Measurements from ENCODE around the gene MAGI1. TPM values are rescaled to one million over a fixed set of nuclear protein-coding genes. Genes with fewer than 3 reads are reported as not detected.
"Not testable (repeated sequence)": the region's sequence is repeated elsewhere in the genome, so short reads cannot be mapped to it uniquely, and the experiment has no call there.

The MAGI1 gene
- total RNA-seq, 1 donor from 2014 or later: 0.49 TPM

DNA sequence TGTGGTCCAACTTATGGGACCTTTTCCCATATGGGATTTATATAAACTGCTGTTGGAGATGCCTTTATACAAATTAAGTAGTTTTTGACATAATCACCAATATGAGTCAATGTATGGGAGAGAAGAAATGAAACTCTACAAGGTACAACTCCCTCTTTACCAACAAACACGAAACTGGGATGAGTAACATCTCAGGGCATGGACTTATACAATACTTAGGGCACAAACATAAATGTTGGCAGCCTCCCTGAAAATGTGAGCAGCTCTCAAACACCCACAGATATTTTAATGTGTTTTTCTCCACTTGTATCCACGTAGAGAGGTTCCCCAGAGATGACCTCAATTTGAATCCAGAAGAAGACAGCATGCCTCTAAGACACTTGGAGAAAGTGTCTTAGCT, 161.6 kb downstream of the MAGI1 start:
- intact Hi-C loops (cut with micrococcal nuclease): no loop called here

DNA sequence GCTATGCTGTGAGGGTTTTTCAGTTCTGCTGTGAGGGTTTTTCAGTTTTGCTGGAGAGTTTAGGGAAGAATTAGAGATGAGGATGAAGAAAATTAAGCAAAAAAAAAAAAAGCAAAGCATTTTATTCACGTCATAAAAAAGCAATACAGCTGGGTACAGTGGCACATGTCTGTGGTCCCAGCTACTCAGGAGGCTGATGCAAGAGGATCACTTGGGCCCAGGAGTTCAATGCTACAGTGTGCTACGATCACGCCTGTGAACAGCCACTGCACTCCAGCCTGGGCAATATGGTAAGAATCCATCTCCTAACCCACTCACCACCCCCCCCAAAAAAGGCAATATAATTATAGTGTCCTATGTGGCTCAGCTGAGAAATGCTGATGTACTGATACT, 162.7 kb downstream of the MAGI1 start:
- intact Hi-C loops (cut with micrococcal nuclease): no loop called here

DNA sequence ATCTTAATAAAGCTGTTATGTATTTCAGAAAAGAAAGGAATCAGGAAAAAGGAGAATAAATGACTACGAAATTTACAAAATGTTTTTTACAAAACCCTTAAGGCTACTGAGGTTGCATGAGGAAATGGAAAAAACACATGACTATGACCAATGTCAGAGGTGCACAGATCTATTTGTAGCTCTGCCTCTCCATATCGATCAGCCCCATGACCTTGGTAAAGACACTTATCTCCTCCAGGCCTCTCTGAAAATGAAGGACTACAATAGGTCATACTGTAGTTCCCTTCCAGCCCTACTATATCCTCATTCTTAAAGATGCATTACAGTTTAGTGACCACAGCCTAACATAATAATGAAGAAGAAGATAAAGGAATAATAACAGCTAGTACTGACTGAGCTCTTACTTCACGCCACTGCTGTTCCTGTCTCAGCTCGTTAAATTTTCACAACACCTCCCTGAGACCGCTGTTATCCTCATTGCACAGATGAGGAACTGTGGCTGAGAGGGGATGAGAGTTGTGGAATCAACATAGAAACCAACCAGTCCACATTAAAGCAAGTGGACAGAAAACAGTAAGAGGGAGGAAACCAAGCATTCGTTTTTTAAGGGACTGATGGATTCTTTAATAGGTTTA, 163.2 kb downstream of the MAGI1 start:
- intact Hi-C loops (cut with micrococcal nuclease): no loop called here

DNA sequence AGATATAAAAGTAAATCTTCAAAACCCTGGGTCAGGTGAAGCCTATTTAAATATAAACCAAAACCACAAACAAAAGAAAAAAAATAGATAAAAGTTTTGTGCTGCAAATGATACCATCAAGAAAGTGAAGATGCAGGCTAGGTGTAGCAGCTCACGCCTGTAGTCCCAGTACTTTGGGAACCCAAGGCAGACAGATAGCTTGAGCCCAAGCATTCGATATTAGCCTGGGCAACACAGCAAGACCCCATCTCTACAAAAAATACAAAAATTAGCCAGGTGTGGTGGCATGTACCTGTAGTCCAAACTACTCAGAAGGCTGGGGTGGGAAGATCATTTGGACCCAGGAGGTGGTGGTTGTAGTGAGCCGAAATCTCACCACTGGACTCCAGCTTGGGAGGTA, 164.8 kb downstream of the MAGI1 start:
- intact Hi-C loops (cut with micrococcal nuclease): no loop called here

DNA sequence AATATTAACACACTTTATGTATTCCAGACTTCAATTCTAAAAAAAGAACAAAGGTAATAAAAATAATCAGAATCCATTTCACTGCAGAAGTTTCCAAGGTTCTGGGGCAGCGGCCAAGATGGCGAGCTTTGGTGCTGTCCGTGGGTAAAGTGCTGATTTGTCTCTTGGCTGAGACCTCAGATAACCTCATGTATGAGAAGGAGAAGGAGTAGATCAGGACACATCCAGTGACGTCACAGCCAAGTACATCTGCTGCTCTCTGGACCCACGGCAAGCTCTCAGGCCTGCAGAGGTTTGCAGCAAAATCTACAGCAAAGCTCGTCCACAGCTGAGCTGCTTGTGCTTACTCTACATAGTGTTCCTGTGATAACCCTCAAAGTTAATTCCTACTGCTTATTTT, 165.7 kb downstream of the MAGI1 start:
- intact Hi-C loops (cut with micrococcal nuclease): no loop called here

DNA sequence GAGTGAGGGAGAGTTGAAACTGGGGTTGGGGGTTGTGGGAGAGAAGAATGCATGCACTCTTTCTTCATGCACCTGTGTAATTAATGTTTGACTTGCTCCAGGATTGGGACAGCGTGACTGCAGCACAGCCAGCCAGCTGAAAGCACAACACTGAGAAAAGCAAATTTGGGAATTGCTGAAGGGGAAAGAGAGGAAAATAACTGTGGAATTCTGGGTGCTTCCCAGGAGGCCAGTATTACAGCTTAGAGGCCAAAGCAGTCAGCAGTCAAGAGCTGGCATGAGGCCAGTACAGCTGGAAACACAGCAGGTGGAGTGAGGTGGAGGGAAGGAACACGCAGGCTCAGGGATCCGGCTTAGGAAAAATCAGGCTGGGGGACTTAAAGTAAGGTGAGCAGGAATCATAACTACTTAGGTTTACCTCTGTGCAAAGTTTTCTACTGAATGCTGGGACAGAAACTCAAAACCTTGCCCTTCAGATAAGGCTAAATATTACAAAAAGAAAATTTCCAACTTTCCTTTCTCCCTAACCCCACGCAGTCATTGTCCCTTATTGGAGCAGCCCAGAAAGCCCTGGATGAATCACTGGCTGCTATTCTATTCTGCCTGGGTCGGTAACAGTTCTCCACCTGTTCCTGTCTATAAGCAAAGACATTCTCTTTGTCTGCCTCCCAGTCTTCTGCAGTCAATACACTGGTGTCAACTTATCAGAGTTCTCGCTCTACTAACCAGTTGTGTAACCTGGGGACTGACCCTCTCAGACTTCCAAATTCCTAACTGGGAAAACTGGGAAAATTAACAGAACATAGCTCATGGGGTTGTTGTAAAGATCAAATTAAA, 167.2 kb downstream of the MAGI1 start:
- intact Hi-C loops (cut with micrococcal nuclease): no loop called here

DNA sequence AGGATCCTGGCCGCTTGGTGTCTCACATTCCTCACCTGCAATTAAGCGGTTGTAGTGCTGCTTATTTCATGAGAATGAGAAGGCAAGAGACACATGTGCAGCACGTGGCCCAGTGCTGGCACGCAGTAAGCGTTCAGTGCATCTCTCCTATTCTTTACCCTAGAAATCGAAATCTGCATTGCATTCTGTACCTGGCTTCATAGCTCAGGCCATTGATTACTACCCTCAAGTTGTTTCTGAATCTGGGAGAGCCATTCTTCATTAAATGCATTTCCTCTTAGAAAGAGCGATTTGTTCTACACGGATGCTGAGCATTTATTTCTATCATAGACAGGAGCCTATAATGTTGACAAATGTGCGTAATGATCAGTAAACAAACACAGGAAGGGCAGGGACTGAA, 168.9 kb downstream of the MAGI1 start:
- intact Hi-C loops (cut with micrococcal nuclease): no loop called here

DNA sequence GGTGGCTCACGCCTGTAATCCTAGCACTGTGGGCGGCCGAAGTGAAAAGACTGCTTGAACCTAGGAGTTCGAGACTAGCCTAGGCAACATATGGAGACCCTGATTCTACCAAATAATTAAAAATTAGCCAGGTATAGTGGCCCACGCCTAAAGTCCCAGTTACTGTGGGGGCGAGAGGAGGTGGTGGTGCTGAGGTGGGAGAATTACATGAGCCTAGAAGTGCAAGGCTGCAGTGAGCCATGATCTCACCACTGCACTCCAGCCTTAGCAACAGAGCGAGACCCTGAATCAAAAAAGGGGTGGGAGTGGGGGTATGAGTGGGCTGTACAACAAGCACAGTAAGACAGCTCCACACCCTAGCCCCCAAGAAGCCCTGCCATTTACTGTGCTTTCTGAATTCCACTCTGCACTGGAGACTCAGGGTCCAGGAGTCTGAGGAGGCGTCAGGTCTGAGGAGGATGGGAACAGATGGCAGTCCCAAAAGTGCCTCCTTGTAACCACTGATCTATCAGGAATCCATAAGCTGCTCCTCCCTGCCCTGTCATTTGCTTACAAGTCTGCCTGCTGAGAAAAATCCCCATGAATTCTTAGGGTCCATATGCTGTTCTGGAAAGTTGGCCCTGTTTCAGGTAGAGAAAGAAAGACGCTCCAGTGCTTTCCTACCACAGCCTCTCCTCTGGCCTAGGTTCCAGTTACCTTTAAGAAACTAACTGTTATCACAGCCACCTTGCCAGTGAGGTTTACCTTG, 171.1 kb downstream of the MAGI1 start:
- intact Hi-C loops (cut with micrococcal nuclease): no loop called here

DNA sequence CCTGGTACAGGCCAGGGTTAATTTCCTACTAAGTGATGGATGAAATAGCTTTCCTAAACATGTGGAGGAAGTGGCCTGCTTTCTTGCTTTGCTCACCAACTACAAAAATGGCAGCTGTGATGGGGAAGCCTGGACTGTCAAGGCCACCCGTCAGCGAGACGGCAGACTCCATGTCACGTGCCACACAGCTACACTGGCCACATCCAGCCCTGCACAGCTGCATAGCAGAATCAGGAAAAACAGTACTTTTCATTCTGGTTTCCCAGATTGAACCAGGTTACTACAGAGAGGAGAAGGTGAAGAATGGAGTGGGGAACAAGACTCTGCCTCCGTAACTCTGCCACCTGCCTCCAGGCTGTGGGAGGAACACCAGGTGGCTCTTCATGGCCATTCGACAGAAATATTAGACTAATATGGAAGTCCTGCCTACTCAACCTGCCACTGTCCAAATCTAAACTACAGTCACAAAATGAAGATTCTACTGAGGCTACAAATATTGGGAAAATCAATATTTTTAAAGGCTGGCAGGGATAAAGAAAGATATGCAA, 174.3 kb downstream of the MAGI1 start:
- intact Hi-C loops (cut with micrococcal nuclease): no loop called here

DNA sequence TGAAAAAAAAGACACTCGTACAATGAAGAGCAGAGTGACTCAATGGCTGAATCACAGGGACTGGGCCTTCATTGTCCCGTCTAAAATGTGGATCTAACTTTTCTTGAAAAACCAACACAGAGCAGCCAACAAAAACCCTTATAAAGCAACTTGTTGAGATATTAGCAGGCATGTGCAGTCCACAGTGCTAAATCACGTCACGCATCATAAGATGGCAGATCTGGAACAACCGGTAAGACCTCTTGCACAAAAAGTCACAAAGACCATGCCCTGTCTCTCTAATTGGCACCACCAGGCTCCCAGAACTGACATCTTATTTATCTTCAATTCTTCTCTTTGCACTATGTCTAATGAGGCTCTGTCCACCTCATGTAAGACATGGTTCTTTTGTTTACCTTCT, 177.0 kb downstream of the MAGI1 start:
- intact Hi-C loops (cut with micrococcal nuclease): no loop called here

DNA sequence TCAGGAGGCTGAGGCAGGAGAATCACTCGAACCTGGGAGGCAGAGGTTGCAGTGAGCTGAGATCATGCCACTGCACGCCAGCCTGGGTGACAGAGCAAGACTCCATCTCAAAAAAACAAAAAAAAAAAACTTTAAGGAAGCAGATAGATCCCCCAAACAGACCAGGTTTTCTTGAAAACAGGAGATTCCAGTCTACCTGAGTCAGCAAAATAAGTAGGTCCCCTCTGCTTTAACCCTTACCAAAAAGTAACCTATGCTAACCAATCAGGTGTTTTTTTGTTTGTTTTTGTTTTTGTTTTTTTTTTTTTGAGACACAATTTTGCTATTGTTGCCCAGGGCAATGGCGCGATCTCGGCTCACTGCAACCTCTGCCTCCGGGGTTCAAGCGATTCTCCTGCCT, 179.1 kb downstream of the MAGI1 start:
- intact Hi-C loops (cut with micrococcal nuclease): not testable (repeated sequence)

DNA sequence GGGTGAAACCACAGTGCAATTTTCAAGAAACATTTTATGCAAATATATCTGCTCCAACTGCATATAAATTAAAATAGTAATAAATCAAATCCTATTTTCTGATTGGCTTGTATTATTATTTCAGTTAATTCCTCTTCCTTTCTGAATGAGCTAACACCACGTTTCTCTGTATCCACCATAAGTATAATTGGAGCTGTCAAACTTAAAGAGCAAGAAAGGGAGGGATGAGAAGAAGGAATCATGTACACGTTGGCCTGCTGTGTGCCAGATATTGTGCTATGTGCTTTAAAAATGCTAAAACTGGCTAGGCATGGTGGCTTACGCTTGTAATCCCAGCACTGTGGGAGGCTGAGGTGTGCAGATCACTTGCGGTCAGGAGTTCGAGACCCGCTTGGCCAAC, 180.0 kb downstream of the MAGI1 start:
- intact Hi-C loops (cut with micrococcal nuclease): no loop called here

DNA sequence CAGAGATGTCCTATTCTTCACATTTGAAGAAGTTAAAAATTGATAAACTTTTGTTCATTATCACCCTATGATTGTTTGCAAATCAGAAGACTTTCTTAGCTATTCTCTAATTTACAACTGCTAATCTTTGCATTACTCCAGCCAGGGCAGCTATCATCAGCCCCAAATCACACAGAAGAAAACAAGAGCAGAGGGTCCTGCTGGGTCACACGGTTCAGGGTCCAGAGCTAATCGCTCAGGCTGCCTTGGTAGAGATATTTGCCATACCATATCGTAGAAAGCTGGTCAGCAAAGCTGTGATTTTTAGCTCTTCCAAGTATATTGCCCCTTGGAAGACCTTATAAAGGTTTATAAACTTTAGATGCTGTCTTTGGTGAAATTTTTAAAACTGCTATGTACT, 181.4 kb downstream of the MAGI1 start:
- intact Hi-C loops (cut with micrococcal nuclease): no loop called here

DNA sequence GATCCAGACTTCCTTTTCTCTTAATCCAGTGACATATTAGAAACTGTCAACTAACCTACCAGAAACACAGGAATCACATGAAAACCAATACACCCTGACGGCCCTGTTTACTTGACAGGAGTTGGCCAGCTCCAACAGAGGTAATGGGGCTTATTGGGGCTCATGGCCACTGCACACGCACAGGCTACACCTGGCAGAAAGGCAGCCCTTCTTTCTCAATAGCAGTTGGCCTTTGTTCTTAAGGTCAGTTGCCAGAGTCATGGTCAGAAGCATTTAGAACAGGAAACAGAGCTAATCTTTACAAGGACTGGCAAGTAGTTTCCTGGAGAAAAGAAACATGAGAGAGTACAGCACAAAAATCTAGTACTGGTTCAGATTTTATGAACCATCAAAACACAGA, 181.8 kb downstream of the MAGI1 start:
- intact Hi-C loops (cut with micrococcal nuclease): no loop called here

DNA sequence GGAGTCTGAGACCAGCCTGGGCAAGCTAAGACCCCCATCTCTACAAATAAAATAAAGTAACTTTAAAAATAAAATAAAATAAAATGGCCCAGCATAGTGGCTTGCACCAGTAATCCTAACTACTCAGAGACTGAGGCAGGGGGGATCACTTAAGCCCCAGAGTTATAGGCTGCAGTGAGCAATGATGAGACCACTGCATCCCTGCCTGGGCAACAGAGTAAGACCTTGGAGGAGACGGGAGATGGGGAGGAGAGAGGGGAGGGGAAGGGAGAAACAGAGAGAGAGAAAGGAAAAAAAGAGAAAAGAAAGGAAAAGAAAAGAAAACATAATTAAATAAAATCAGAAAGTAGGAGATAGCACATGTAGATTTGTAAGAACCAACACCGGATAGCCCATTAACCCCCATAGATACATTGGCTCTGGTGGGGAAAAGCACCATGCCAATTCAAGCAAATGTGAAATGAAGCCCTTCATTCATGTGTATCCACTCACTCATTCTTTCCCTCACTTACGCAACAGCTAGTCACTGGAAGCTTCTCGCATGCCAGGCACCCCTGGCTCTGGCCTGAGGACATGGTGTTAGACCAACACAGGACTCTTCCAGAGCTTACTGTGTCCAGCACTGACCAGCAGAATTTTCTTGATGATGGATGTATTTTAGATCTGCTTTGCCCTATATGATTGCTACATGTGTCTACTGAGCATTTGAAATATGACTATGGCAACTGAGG, 183.2 kb downstream of the MAGI1 start:
- intact Hi-C loops (cut with micrococcal nuclease): no loop called here

DNA sequence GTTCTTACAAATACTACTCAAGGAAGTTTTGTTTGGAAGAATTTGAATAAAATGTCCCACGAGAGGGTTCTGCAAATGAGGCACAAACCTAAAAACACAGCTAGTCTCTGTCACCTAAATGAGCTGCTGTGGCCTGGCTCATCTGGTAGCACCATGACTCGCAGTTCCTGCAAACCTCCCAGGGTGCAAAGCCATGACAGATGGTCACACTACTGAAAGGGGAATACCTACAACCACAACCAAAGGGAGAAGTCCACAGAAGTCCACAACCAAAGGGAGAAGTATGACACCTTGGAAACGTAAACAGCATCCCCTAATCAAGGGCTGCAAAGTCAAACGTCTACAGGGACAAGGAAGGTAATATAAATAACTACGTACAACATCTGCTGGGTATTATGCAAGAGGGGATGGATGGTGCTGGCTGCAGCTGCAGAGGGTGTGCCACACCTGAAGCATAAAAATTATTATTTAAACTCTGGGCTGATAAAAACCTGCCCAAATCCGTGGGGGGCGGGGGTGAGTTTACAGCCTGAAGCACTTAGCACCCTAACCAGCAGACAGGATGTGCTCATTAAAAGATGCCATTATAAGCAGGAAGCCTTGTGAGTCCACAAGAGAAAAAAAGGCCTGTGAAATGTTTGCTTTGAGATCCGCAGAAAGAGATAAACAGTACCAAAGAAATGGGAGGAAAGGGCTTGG, 184.0 kb downstream of the MAGI1 start:
- intact Hi-C loops (cut with micrococcal nuclease): no loop called here

DNA sequence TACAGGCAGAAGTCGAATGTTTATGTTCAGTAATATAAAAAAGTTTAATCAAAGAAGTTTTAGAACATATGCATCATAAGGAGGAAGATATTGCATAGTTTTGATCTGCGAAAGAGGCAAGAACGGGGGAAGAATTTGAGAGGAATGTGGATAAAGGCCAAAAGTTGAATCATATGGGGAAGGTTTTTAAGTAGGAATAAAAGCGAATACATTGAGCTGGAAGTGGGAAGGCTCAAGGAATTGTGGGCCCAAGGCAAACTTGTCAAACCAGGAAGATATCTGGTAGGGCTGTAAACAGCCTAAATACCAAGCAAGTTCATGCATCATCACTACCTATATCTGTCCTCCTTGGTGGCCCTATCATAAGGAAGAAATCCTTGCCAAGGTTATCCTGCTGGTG, 186.9 kb downstream of the MAGI1 start:
- intact Hi-C loops (cut with micrococcal nuclease): no loop called here

DNA sequence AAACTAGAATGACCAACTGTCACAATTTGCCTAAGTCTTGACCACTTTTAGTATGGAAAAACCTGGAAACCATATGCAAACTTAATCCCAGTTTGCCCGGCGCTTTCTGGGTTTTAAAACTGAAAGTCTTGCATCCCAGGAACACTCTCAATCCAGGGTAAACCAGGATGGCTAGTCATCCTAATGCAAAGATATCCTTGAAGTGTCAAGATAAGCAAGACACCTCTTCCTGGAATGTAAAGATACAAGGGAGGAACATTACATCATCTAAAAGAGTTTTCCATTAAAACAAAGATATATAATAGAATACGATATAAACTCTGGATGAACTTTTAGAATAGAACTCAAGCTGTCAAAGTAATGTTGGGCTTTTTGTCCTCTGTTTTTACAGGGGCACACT, 188.5 kb downstream of the MAGI1 start:
- intact Hi-C loops (cut with micrococcal nuclease): no loop called here

DNA sequence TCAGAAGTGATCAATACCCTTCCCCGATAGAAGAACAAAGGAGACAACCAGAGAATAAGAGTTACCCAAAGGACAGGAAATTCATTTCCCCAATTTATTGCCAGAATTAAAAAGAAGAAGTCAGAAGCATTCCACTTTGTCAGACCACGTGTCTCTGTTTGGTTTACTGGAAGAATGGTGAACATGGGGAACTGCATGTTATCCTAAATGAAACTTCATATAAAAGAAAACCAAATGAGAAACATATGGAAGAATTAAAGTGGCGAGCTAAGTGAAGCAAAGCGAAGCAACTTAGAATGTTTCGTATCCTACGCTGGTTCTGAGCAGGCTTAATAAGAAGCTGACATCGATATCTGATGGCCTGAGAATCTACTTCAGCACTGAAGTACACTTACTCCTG, 190.7 kb downstream of the MAGI1 start:
- intact Hi-C loops (cut with micrococcal nuclease): no loop called here

DNA sequence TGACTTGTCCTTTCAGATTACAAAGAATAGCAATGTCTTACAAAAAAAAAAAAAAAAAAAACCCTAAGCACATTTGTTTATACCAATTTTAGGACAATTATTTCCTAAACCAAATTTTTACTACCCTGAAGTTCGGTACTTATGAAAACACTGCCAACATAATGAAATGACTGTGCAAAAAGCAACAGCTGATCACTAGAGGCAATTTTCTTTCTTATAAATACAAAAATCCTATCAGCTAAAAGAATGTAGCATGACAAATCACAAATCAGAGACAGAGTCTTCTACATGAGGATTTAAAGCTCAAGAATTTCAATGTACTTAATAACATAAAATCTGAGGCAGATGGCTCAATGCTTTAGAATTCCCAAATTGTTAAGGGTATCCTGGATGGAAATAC, 191.8 kb downstream of the MAGI1 start:
- intact Hi-C loops (cut with micrococcal nuclease): no loop called here

DNA sequence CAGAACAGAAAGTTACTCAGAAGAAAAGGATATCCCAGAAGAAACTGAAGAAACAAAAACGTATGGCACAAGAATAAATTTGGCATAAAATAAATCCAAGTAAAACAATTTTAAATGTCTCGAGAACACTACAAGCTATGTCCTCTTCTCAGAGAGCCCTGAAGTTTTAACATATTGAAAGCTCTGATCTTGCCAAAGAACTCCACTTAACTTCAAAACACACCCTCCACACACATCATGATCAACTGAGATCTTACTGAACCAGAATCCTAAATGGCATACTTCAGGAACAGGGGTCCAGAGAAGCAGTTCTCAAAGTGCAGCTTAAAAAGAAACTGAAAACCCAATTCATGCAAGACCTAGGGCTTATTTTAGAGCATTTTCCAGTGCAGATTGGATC, 194.3 kb downstream of the MAGI1 start:
- intact Hi-C loops (cut with micrococcal nuclease): no loop called here
